Astrocyte (in vitro differentiated cells and primary cell): ENCODE data around the gene ZFR. TPM values are rescaled to one million over a fixed set of nuclear protein-coding genes. Genes with fewer than 3 reads are reported as not detected.

Source experiments
- DNase-seq: peaks from one replicate; pipeline ENCODE4 v3.0.0-alpha.2; 2010; ENCODE audit warnings: low read depth
- FAIRE-seq: peaks from 2 replicates; lab custom pipeline; 2011; peaks lifted over from hg19 to GRCh38; lab: Jason Lieb, UNC
- H2AFZ ChIP-seq: 2 replicates; pipeline ENCODE4 v1.6.0; 2012; ENCODE audit warnings: low read depth, low read length, inconsistent platforms
- H3K27ac ChIP-seq: 2 replicates; pipeline ENCODE4 v1.5.1; 2011; ENCODE audit warnings: low read depth, low read length, inconsistent platforms
- H3K27me3 ChIP-seq: 2 replicates; pipeline ENCODE4 v1.6.0; 2011; ENCODE audit warnings: low read length, inconsistent platforms; ENCODE audit not compliant: insufficient read depth
- H3K36me3 ChIP-seq: 2 replicates; pipeline ENCODE4 v1.5.1; 2011; ENCODE audit warnings: low read length, inconsistent platforms; ENCODE audit not compliant: insufficient read depth
- H3K4me1 ChIP-seq: 2 replicates; pipeline ENCODE4 v1.5.1; 2011; ENCODE audit warnings: low read length, inconsistent platforms; ENCODE audit not compliant: insufficient read depth
- H3K4me2 ChIP-seq: 2 replicates; pipeline ENCODE4 v1.6.0; 2012; ENCODE audit warnings: low read length, inconsistent platforms
- H3K4me3 ChIP-seq: 2 replicates; pipeline ENCODE4 v1.5.1; 2011; ENCODE audit warnings: low read depth, mild to moderate bottlenecking, low read length, inconsistent platforms; ENCODE audit not compliant: insufficient read depth
- H3K79me2 ChIP-seq: 2 replicates; pipeline ENCODE4 v1.6.0; 2012; ENCODE audit warnings: mild to moderate bottlenecking, low read length, inconsistent platforms; ENCODE audit not compliant: insufficient read depth
- H3K9ac ChIP-seq: 2 replicates; pipeline ENCODE4 v1.6.0; 2012; ENCODE audit warnings: mild to moderate bottlenecking, low read length, inconsistent platforms
- H3K9me3 ChIP-seq: 2 replicates; pipeline ENCODE4 v1.5.1; 2012; ENCODE audit warnings: low read depth, mild to moderate bottlenecking, low read length, inconsistent platforms; ENCODE audit not compliant: insufficient read depth
- H4K20me1 ChIP-seq: 2 replicates; pipeline ENCODE4 v1.6.0; 2012; ENCODE audit warnings: low read length, inconsistent platforms; ENCODE audit not compliant: insufficient read depth
- H3K27ac Mint-ChIP-seq: one replicate; pipeline ENCODE4 v1.8.0; 2021; ENCODE audit warnings: mild to moderate bottlenecking, mixed read lengths; ENCODE audit not compliant: unreplicated experiment
- H3K27me3 Mint-ChIP-seq: one replicate; pipeline ENCODE4 v1.8.0; 2021; ENCODE audit warnings: low read depth, mixed read lengths; ENCODE audit not compliant: unreplicated experiment
- H3K36me3 Mint-ChIP-seq: one replicate; pipeline ENCODE4 v1.8.0; 2021; ENCODE audit warnings: low read depth, mixed read lengths; ENCODE audit not compliant: unreplicated experiment
- H3K4me1 Mint-ChIP-seq: one replicate; pipeline ENCODE4 v1.8.0; 2021; ENCODE audit warnings: low read depth, mixed read lengths; ENCODE audit not compliant: unreplicated experiment
- H3K4me3 Mint-ChIP-seq: one replicate; pipeline ENCODE4 v1.8.0; 2021; ENCODE audit warnings: mild to moderate bottlenecking, moderate library complexity, mixed read lengths; ENCODE audit not compliant: unreplicated experiment
- H3K9me3 Mint-ChIP-seq: one replicate; pipeline ENCODE4 v1.8.0; 2021; ENCODE audit warnings: mild to moderate bottlenecking, mixed read lengths; ENCODE audit not compliant: unreplicated experiment
- EZH2 ChIP-seq: IDR thresholded peaks from 2 replicates; pipeline ENCODE4 v1.6.1; 2012; ENCODE audit warnings: mild to moderate bottlenecking, low read length, inconsistent platforms; ENCODE audit not compliant: insufficient read depth
- total RNA-seq: library from RNA; stranded (reverse); gene quantifications from 2 replicates; pipeline ENCODE4 v1.2.1, GENCODE V29; 2021
- TF ChIP-seq, protein P1 (sequence below): IDR thresholded peaks from 2 replicates; pipeline ENCODE4 v1.5.1; 2011; ENCODE audit warnings: low read depth, mild to moderate bottlenecking, inconsistent platforms, low read length, moderate library complexity; ENCODE audit not compliant: insufficient read depth

ZFR gene
- total RNA-seq, 1 donor from 2014 or later, result 68.4 TPM

DNA sequence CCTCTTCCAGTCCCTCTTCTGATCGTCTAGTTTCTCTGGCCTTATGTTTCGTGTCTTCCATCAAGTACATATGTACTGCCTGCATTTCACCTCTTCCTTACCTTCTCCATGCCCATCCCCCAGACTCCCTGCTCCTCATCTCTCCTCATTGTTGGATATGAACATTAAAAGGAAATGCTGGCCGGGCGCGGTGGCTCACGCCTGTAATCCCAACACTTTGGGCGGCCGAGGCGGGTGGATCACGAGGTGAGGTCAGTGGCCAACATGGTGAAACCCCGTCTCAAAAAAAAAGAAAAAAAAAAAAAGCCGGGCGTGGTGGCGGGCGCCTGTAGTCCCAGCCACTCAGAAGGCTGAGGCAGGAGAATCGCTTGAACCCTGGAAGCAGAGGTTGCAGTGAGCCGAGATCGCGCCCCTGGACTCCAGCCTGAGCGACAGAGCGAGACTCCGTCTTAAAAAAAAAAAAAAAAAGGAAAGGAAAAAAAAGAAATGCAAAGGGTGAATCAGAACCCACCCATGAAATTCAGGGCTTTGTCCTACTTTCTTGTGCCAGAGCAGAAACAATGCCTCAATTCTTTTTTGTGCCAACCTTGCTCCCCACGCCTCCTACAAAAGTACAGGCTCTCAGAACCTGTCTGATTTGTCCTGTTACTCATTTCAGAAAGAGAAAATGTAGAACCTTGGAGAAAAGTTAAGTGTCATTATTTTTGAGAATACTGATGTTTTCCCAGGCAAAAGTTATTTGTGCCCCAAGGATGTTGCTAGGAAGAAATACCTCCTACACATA, 1.5 kb upstream of the ZFR start:
- TF ChIP-seq, protein P1, sequence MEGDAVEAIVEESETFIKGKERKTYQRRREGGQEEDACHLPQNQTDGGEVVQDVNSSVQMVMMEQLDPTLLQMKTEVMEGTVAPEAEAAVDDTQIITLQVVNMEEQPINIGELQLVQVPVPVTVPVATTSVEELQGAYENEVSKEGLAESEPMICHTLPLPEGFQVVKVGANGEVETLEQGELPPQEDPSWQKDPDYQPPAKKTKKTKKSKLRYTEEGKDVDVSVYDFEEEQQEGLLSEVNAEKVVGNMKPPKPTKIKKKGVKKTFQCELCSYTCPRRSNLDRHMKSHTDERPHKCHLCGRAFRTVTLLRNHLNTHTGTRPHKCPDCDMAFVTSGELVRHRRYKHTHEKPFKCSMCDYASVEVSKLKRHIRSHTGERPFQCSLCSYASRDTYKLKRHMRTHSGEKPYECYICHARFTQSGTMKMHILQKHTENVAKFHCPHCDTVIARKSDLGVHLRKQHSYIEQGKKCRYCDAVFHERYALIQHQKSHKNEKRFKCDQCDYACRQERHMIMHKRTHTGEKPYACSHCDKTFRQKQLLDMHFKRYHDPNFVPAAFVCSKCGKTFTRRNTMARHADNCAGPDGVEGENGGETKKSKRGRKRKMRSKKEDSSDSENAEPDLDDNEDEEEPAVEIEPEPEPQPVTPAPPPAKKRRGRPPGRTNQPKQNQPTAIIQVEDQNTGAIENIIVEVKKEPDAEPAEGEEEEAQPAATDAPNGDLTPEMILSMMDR, result no peak
- TF ChIP-seq EZH2, result no peak
- Mint-ChIP-seq H3K9me3 (no peaks in the 10 kb centered on the region), H3K36me3 (peaks cover 4% of the 10 kb centered on the region), H3K27ac (peak overlapping the region; percentile 26), H3K4me3 (peak overlapping the region; percentile 96), H3K4me1 (peaks cover 24% of the 10 kb centered on the region), H3K27me3 (no peaks in the 10 kb centered on the region)
- Histone ChIP-seq H3K27ac (no peak overlapping the region), H3K79me2 (peaks cover 39% of the 10 kb centered on the region), H3K9me3 (no peaks in the 10 kb centered on the region), H3K36me3 (no peaks in the 10 kb centered on the region), H4K20me1 (peaks cover 25% of the 10 kb centered on the region), H3K4me1 (peaks cover 20% of the 10 kb centered on the region), H2AFZ (no peak overlapping the region), H3K4me2 (no peak overlapping the region), H3K4me3 (no peak overlapping the region), H3K9ac (no peak overlapping the region), H3K27me3 (no peaks in the 10 kb centered on the region)
- no peak for DNase-seq
- FAIRE-seq, result no peak

DNA sequence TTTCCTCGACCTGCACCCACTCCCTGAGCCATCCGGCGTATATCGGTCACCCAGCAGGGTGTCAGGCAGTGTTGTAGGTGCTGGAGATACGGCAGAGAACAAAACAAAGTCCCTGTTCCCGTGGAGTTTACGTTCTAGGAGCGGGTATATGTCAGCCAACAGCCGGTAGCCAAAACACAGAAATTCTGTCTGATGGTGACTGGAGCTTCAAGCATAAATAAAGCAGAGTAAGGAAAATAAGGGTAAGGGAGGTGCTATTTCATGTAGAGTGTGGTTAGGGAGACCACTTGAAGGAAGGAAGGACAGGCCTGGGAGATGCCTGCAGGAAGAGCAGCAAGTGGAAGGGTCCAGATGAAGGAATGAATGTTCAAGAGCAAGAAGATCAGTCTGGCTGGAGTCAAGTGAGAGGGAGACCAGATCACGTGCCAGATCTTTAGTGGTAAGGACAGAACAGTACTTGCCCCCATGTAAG, 783 bp upstream of the ZFR start:
- H3K4me3 ChIP-seq, result peak overlapping the region; percentile 89
- no peaks in the 10 kb centered on the region for H3K27me3 ChIP-seq
- no peaks in the 10 kb centered on the region for H3K36me3 ChIP-seq
- no peak overlapping the region for H3K27ac ChIP-seq
- Mint-ChIP-seq H3K9me3 (no peaks in the 10 kb centered on the region), H3K27me3 (no peaks in the 10 kb centered on the region), H3K4me3 (peak overlapping the region; percentile 96), H3K4me1 (peaks cover 24% of the 10 kb centered on the region), H3K36me3 (peaks cover 4% of the 10 kb centered on the region), H3K27ac (peak overlapping the region; percentile 93)
- FAIRE-seq (no peak), DNase-seq (no peak)
- peaks cover 46% of the 10 kb centered on the region for H3K79me2 ChIP-seq
- peaks cover 20% of the 10 kb centered on the region for H3K4me1 ChIP-seq
- no peak for TF ChIP-seq EZH2
- TF ChIP-seq, protein P1, result no peak
- peaks cover 31% of the 10 kb centered on the region for H4K20me1 ChIP-seq
- H3K9me3 ChIP-seq, result no peaks in the 10 kb centered on the region
- peak overlapping the region; percentile 96 for H3K9ac ChIP-seq
- peak overlapping the region; percentile 90 for H2AFZ ChIP-seq
- H3K4me2 ChIP-seq, result peak overlapping the region; percentile 97
